ENCODE data around the gene PHAF1.

Gene PHAF1

DNA sequence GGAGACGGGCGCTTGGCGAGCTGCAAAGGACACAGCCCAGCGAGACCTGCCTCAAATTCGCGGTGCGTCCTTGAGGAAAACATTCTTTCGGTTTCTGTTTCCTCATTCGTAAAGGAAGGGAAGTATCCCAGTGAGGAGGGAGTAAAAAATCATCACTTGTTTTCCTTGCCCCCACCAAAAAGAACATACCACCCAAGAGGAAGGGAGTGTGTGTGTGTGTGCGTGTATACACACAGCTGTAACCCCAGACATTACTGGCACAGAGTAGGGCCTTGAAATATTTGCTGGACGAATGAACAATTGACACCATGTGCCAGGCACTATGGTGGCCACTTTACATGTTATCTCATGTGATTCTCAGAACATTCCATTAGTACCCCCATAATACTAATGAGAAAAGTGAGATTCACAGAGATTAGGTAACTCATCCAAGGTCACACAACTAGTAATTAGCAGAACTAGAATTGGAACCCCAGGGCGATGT is 76.0 kb downstream of the PHAF1 start:
- no peak for DNase-seq (ENCODE audit: low read depth)
- TF ChIP-seq, protein P1, sequence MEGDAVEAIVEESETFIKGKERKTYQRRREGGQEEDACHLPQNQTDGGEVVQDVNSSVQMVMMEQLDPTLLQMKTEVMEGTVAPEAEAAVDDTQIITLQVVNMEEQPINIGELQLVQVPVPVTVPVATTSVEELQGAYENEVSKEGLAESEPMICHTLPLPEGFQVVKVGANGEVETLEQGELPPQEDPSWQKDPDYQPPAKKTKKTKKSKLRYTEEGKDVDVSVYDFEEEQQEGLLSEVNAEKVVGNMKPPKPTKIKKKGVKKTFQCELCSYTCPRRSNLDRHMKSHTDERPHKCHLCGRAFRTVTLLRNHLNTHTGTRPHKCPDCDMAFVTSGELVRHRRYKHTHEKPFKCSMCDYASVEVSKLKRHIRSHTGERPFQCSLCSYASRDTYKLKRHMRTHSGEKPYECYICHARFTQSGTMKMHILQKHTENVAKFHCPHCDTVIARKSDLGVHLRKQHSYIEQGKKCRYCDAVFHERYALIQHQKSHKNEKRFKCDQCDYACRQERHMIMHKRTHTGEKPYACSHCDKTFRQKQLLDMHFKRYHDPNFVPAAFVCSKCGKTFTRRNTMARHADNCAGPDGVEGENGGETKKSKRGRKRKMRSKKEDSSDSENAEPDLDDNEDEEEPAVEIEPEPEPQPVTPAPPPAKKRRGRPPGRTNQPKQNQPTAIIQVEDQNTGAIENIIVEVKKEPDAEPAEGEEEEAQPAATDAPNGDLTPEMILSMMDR (conservative IDR thresholded peaks at IDR 0.05; ENCODE audit: low read depth, low read length), result no peak
- H3K4me3 ChIP-seq (ENCODE audit: low read depth, low read length), result no peak overlapping the region

DNA sequence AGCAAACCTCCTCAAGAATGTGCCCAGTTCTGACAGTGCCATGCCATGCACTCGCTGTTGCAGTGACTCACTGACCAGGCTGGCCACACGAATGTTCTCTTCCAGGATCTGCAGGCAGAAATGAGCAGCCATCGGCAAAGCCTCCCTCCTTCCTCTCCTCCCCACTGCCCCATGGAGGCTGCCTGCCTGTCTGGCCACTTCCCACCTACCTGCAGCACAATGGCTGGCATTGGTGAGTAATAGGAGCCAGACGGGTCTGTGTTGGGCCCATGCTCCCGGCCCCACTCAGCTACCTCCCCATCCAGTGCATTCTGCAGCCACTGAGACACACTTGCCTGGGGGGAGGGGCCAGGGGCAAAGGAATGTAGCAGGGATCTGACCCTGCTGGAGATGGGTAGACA is 76.8 kb downstream of the PHAF1 start:
- no peak overlapping the region for H3K4me3 ChIP-seq (ENCODE audit: low read depth, low read length)
- TF ChIP-seq, protein P1 (conservative IDR thresholded peaks at IDR 0.05; ENCODE audit: low read depth, low read length), result no peak
- no peak for DNase-seq (ENCODE audit: low read depth)

DNA sequence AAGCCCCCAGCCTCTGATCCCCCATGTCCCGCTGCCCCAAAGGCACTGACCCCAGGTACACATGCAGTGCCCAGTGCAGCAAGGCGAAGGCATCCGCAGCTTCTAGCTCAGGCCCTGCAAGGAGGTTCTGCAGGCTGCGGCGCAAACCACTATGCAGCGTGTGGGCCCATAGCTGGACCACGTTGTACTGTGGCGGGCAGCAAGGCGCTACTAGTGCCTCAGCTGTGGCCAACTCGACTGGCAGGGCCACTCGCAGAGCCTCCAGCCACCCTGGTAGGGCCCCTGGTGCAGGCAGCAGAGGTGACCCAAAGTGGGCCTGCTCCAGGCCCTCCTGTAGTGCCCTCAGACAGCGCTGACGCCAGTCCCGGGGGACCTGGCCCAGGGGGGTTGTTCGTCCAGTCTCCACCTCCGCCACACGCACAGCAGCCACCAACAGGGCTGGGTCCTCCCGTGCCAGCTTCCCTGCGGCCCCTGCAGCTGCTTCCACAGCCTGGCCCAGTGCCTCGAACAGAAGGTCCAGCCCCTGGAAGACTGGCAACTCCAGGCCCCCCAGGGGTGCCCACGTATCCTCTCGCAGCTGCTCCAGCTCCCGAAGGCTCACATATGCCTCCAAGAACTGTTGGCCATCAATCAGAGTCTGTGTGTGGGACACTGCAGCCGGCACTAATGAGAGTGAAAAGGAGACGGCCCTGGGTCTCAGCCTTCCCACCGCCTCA is 77.6 kb downstream of the PHAF1 start:
- no peak for DNase-seq (ENCODE audit: low read depth)
- TF ChIP-seq, protein P1 (conservative IDR thresholded peaks at IDR 0.05; ENCODE audit: low read depth, low read length), result no peak
- no peak overlapping the region for H3K4me3 ChIP-seq (ENCODE audit: low read depth, low read length)

DNA sequence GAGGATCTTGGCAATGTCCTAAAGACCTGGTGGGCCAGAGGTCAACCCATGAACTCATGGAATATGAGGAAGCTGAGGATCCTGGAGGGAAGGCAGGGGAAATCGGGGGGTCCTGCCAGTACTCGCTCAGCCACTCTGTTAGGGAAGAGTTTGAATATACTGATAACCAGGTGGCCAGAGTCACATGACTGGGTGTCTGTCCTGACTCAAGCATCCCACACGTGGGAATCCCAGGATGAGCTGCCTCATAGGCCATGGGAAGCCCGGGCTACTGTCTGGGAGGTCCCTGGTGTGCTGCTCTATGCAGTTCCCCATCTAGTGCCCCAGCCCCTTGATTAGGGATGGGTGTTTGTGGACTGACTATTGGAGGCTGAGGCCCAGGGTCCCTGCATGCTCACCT is 78.6 kb downstream of the PHAF1 start:
- TF ChIP-seq, protein P1 (conservative IDR thresholded peaks at IDR 0.05; ENCODE audit: low read depth, low read length), result no peak
- no peak overlapping the region for H3K4me3 ChIP-seq (ENCODE audit: low read depth, low read length)
- no peak for DNase-seq (ENCODE audit: low read depth)

DNA sequence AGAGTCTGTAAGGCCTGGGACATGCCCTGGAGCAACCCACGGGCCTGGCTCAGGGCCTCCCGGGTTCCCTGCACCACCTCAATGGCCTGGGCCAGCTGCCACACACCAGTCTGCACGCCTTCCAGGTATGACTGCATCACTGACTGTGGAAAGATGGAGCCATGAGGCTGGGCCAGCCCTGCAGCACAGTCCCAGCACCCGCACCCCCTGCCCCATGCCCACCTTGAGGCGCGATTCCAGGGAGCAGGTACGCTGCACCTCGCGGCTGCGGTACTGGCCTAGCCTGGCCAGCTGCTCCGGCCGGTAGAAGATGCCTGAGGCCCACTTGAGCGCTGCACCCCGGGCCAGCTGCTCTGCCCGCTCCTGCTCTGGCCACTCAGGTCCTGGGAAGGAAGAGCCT is 79.1 kb downstream of the PHAF1 start:
- H3K4me3 ChIP-seq (ENCODE audit: low read depth, low read length), result no peak overlapping the region

DNA sequence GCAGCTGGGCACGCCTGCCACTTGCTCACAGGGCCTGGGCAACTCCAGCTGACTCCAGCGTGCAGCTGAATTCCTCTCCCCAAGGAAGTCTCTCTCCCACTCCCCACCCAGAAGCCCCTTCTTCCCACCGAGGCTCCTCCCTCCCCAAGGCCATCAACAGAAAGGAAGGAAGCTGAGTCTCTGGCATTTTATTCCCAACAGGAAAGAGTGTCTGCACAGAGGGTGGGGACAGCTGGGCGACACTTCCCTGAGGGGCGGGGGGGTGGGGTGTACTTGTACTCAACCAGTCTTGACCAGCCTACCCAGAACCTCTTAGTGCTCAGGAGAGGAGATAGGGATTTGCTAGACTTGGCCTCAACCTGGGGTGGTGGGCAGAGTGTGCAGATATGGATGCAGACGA is 80.3 kb downstream of the PHAF1 start, which contains the start of gene EXOC3L1:
Gene EXOC3L1, minus strand, starts transcription at position 96 of the 400 bp plus-strand sequence. CDS start 460 bp downstream, outside the sequence.
- H3K4me3 ChIP-seq (ENCODE audit: low read depth, low read length), result no peak within 1 kb of the TSS
- DNase-seq (ENCODE audit: low read depth), result no peak

More for the DNA sequence above, 79.1 kb downstream of the PHAF1 start:
- DNase-seq (ENCODE audit: low read depth), result no peak
- TF ChIP-seq, protein P1 (conservative IDR thresholded peaks at IDR 0.05; ENCODE audit: low read depth, low read length), result no peak

More for the DNA sequence above, 80.3 kb downstream of the PHAF1 start, which contains the start of gene EXOC3L1:
- TF ChIP-seq, protein P1 (conservative IDR thresholded peaks at IDR 0.05; ENCODE audit: low read depth, low read length), result no peak
